A172 (cell line): ENCODE data around the gene LIMD2. TPM values are rescaled to one million over a fixed set of nuclear protein-coding genes. Genes with fewer than 3 reads are reported as not detected.

Experiments used
- DNase-seq: peaks from one replicate; pipeline ENCODE4 v3.0.0-alpha.2; 2015; ENCODE audit warnings: low spot score
- total RNA-seq: library from RNA; depleted of rRNA; stranded (reverse); fragments of >200 nt; shearing (Covaris generic); gene quantifications from 2 replicates; pipeline ENCODE4 v1.2.3, GENCODE V29; 2014

The LIMD2 gene
- total RNA-seq, 1 experiment from 2014 or later, result 43.2 TPM

DNA sequence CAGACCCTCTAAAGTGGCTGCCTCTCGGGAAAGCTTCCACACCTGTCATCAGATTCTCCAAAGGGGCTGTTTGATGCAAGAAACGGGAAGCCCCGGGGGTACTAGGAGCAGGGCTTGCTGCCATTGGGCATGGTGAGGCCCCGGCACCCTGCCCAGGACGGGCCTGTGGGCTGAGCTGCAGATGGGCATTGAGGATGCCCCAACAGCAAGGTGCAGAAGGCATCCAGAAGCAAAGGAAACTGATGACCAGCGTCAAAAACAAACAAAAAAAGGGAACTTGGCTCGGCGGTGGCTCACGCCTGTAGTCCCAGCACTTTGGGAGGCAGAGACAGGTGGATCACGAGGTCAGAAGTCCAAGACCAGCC, 1.5 kb upstream of the LIMD2 start:
- DNase-seq, result no peak

- no peak for DNase-seq
Measured at GRCh38 chr17:63700528-63701455, 867 bp upstream of the LIMD2 start.

GRCh38 chr17:63698886-63699637, 863 bp downstream of the LIMD2 start:
- peak; percentile 51 for DNase-seq

DNA sequence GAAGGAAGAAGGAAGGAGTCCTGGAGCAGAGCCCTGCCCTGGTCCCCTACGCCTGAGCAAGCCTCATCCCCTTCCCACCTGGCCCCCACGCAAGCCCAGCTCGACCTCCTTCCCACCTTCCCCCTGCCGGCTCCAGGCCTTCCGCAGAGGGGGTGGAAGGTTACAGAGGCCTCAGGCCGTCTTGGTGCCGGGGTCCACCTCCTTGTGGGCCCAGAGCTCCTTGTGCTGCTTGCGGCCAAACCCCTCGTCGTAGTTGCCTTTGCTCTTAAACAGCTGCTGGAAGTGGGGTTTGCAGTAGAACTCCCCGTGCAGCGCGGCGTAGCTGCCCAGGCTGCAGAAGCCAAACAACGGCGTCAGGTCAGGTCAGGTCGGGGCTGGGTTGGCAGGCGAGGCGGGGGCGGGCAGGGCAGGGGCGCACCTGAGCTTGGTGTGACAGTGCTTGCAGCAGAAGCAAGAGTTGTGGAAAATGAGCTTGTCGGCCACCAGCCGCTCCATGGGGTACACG, 1.5 kb downstream of the LIMD2 start:
- DNase-seq, result no peak

GRCh38 chr17:63697341-63698286, 2.3 kb downstream of the LIMD2 start:
- peak; percentile 48 for DNase-seq

- peak; percentile 52 for DNase-seq
Measured at GRCh38 chr17:63696381-63696961, 3.5 kb downstream of the LIMD2 start.

- no peak for DNase-seq
Measured at GRCh38 chr17:63695889-63696288, 4.0 kb downstream of the LIMD2 start.

GRCh38 chr17:63694950-63695773, 4.8 kb downstream of the LIMD2 start:
- DNase-seq, result no peak

DNA sequence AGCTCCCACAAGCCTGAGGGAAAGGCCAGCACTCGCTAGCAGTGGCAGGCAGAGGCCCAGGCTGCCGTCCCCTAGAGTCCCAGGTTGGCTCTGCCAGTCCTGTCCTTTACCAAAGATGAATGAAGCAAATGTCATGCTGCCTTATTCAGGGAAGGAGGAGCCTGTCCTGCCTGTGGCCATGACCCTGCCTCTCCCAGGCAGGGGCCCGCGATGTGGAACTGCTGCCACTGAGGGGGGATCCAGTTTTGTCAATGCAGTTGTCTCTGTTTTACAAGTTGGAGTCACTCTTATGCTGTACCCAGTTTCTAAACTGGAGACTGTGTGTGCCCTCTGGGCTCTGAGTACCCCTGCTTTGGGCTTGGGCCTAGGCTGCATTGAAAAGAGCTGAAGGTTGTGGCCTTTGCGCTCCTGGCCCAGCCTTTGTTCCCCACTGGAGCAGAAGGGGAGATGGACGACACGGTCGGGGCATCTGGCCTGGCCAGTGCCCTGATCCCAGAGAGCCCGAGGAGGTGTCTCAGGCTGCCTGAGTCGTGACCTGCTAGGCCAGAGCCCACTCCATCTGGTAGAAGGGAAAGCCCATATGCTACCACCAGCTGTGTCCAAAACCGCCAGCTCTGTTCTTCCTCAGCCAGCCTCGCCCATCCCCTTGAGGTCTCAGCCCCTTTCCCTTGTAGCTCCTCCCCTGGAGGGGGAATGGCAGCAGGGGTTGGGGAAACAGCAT, 5.5 kb downstream of the LIMD2 start:
- DNase-seq, result no peak

DNA sequence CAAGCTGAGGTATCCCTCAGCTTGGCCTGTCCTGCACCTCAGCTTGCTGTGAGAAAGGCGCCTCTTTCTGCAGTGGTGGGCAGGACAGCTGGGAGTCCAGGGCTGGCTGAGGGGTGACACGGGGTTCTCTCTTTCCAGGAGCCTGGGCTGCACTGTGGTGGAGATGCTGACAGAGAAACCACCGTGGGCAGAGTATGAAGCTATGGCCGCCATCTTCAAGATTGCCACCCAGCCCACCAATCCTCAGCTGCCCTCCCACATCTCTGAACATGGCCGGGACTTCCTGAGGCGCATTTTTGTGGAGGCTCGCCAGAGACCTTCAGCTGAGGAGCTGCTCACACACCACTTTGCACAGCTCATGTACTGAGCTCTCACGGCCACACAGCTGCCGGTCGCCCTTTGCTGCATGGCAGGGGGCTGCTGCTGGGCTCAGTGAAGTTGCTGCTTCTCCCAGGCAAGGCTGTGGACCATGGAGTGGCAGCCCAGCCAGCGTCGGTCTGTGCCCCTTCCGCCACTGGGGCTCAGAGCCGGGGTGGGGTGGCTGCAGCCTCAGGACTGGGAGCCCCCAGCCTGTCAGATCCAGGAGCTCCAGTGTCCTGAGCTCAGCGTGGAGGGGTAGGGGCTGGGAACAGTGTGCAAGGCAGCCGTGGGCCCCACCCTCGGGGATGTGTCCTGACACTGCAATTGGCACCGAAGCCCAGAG, 6.4 kb downstream of the LIMD2 start:
- DNase-seq, result no peak

DNA sequence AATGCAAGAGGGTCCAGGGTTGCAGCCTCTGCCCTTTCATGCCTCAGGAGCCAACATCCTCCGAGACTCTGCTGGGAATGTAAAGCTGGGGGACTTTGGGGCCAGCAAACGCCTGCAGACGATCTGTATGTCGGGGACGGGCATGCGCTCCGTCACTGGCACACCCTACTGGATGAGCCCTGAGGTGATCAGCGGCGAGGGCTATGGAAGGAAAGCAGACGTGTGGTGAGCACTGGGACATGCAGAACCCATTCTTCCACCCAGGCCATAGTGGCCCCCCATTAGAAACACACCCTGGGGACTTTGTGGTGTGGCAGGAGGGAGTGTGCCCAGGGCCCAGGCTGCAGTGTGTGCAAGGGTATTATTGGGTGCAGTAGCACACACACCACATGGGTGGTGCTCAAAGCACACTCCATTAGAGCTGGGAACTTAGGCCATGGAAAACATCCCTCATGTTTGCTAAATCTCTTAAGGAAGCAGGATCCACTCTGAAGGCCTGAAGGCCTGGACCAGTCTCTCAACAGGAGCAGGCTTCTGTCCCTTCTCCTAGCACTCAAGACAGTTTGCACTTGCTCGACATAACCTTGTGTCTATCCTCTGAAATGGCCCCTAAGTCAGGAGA, 7.6 kb downstream of the LIMD2 start:
- DNase-seq, result no peak

- no peak for DNase-seq
Measured at GRCh38 chr17:63689479-63689878, 10.4 kb downstream of the LIMD2 start.

- DNase-seq, result no peak
Measured at GRCh38 chr17:63688396-63689020, 11.4 kb downstream of the LIMD2 start.

GRCh38 chr17:63686138-63686685, 13.7 kb downstream of the LIMD2 start:
- DNase-seq, result no peak

GRCh38 chr17:63685578-63685977, 14.3 kb downstream of the LIMD2 start:
- DNase-seq, result no peak

DNA sequence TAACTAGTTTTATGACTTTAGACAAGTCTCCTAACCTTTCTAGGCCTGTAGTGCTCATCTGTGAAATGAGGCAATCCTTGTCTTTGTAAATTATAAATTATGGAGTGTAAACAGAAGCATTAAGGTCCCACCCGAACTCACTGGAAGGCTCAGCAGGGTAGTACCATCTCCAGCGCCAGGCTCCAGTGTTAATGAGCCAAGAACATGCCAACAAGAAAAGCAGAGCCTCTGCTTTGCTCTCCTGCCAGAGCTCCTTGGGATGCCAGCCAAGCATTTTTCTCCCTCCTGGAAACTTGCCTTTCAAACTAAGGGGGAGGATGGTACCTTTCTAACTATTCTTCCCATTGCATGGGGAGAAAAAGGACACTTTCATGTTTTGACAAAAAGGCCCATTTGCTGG, 14.9 kb downstream of the LIMD2 start:
- no peak for DNase-seq

- no peak for DNase-seq
Measured at GRCh38 chr17:63682981-63683380, 16.9 kb downstream of the LIMD2 start.

- no peak for DNase-seq
Measured at GRCh38 chr17:63682441-63682840, 17.5 kb downstream of the LIMD2 start.
